Activated T-cell treated with anti-CD3 and anti-CD28 coated beads, Interleukin-2, amount 50 U/mL, for 72 hours (primary cell): Measurements from ENCODE around the gene MCCC1. TPM values are rescaled to one million over a fixed set of nuclear protein-coding genes. Genes with fewer than 3 reads are reported as not detected.
"Not testable (repeated sequence)": the region's sequence is repeated elsewhere in the genome, so short reads cannot be mapped to it uniquely, and the experiment has no call there.

Experiments used
- ATAC-seq, 2 donors: fragments of 150-1000 bp; cut with Tn5 transposase; replicated peaks in 1 of 2; 2 replicates each; pipeline ENCODE4 v1.10.0; 2021; ENCODE audit warnings: moderate library complexity in 2 of 2, mild to moderate bottlenecking in 1 of 2
- DNase-seq, 2 donors: peaks; one replicate each; pipeline ENCODE4 v3.0.0; 2021 to 2022; ENCODE audit warnings: mixed read lengths in 1 of 2
- H3K27ac Mint-ChIP-seq: one replicate; pipeline ENCODE4 v1.8.0; 2022; ENCODE audit warnings: mild to moderate bottlenecking, moderate library complexity, mixed read lengths
- H3K27me3 Mint-ChIP-seq: one replicate; pipeline ENCODE4 v1.8.0; 2022; ENCODE audit warnings: low read depth, mixed read lengths
- H3K36me3 Mint-ChIP-seq, 2 donors: one replicate each; pipeline ENCODE4 v1.8.0; 2022; ENCODE audit warnings: mixed read lengths in 2 of 2, mild to moderate bottlenecking in 1 of 2; ENCODE audit not compliant: insufficient read depth in 2 of 2
- H3K4me1 Mint-ChIP-seq: one replicate; pipeline ENCODE4 v1.8.0; 2022; ENCODE audit warnings: low read depth, mixed read lengths
- H3K4me3 Mint-ChIP-seq, 2 donors: one replicate each; pipeline ENCODE4 v1.8.0; 2022; ENCODE audit warnings: mild to moderate bottlenecking in 2 of 2, mixed read lengths in 2 of 2, moderate library complexity in 2 of 2
- H3K9me3 Mint-ChIP-seq, 2 donors: one replicate each; pipeline ENCODE4 v1.8.0; 2022; ENCODE audit warnings: mixed read lengths in 2 of 2
- total RNA-seq, 2 donors: library from RNA; stranded (reverse); gene quantifications; one replicate each; pipeline ENCODE4 v1.2.3, GENCODE V29; 2022

Gene MCCC1
- total RNA-seq, 2 donors from 2014 or later: 35.5 to 40.8 TPM

DNA sequence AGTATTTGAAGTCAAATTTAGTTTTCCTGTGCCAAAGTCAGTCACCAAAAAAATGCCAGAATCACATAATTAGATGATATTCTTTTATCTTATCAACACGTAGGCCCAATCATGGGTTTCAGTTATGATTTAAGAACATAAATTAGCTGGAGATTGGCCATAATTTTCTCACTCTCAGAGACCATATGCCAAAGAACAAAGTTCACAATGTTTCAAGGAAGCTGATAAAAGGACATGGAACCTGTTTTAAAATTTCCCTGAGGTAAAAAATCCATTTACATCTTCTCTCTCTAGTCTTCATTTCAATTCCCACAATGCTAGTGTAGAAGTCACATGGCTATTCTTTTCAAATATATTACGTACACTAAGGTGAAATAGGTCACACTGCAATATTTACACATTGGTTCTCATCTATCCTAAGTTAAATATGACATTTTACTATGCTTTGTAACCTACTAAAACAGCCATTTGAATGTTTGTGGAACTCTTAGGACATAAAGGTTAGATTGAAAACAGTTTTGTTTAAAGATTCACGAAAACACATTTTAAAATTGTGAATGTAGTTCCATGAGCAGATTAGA is 76.3 kb downstream of the MCCC1 start:
- H3K9me3 Mint-ChIP-seq: no peaks in the 10 kb centered on the region
- no peak overlapping the region for H3K4me3 Mint-ChIP-seq
- H3K4me1 Mint-ChIP-seq: no peaks in the 10 kb centered on the region
- H3K27me3 Mint-ChIP-seq: no peaks in the 10 kb centered on the region
- DNase-seq (no peak), ATAC-seq (no peak)
- no peak overlapping the region for H3K27ac Mint-ChIP-seq
- peaks cover 3 to 4% of the 10 kb centered on the region in 2 donors for H3K36me3 Mint-ChIP-seq

DNA sequence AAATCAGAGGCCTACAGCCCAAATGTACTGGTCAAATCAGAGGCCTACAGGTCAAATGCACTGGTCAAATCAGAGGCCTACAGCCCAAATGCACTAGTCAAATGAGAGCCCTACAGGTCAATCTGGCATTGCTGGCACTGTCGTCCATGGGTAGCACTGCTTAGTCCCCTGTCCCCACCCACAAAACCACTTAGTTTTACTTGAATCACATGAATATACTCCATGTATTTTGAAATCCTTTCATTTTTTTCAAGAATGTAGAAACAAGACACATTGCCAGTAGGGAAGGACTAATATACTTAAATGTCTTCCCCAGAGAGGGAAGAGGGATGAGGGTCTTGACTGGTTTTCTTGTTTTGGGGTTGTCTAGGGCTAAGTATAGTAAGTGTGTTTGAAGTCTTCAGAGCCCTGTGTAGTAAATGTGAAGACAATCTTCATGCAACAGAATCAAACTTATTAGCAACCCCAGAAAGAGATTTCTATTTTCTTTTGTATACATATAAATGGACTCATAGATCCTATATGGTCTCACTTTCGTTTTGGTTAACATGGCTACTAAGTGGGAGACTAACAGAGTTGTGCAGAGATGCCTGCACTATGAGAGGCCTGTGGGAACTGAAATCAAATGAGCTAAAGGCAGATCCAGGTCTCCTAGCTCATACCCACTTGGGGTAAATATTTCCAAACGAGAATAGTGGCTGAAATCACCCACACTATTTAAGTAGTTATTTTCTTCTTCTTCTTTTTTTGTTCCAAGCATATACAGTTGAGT is 80.7 kb downstream of the MCCC1 start:
- H3K9me3 Mint-ChIP-seq: no peaks in the 10 kb centered on the region
- H3K36me3 Mint-ChIP-seq: peaks cover 5 to 7% of the 10 kb centered on the region in 2 donors
- no peaks in the 10 kb centered on the region for H3K4me1 Mint-ChIP-seq
- H3K27me3 Mint-ChIP-seq: no peaks in the 10 kb centered on the region
- DNase-seq (no peak), ATAC-seq (no peak)
- H3K27ac Mint-ChIP-seq: no peak overlapping the region
- no peak overlapping the region for H3K4me3 Mint-ChIP-seq

GRCh38 chr3:183015185-183015584 is 84.1 kb downstream of the MCCC1 start:
- Mint-ChIP-seq H3K27ac (no peak overlapping the region), H3K4me1 (no peaks in the 10 kb centered on the region), H3K4me3 (no peak overlapping the region), H3K36me3 (peaks cover 2 to 3% of the 10 kb centered on the region in 2 donors), H3K9me3 (no peaks in the 10 kb centered on the region), H3K27me3 (no peaks in the 10 kb centered on the region)
- no peak for DNase-seq
- no peak for ATAC-seq

DNA sequence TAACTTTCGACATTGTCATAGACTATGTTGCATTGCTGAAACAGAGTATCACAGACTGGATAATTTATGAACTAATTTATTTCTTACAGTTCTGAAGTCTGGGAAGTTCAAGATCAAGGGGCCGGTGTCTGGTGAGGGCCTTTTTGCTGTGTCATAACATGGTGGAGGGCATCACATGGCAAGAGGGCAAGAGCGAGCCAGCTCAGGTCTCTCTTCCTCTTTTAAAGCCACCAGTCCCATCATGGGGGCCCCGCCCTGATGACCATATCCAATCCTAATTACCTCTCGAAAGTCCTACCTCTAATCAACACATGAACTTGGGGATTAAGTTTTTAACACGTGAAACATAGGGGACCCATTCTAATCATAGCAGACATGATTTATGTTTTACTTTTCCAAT is 85.4 kb downstream of the MCCC1 start:
- H3K27ac Mint-ChIP-seq: no peak overlapping the region
- no peaks in the 10 kb centered on the region for H3K9me3 Mint-ChIP-seq
- ATAC-seq (no peak), DNase-seq (no peak)
- H3K4me3 Mint-ChIP-seq: no peak overlapping the region
- H3K36me3 Mint-ChIP-seq: peaks cover 2 to 3% of the 10 kb centered on the region in 2 donors
- H3K27me3 Mint-ChIP-seq: no peaks in the 10 kb centered on the region
- H3K4me1 Mint-ChIP-seq: no peaks in the 10 kb centered on the region

DNA sequence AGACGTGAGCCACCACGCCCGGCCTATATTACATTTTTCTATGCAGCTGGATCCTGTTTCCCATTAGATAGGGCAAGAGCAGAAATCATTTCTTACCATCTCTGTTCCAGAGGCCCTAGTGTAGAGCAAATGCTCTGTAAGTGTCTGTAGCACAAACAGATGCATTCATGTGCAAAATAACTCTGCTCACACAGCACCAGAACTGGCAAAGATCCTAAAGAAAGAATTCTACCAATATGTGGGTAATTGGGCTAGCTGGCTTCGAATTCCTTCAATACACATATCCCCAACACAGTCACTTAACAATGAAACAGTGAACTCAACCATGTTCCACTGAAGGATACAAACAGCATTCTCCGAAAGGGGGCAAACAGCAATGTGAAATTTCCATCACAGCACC is 86.2 kb downstream of the MCCC1 start:
- Mint-ChIP-seq H3K9me3 (no peaks in the 10 kb centered on the region), H3K27me3 (no peaks in the 10 kb centered on the region), H3K4me1 (no peaks in the 10 kb centered on the region), H3K36me3 (peaks cover 2 to 3% of the 10 kb centered on the region in 2 donors), H3K4me3 (no peak overlapping the region), H3K27ac (no peak overlapping the region)
- ATAC-seq (no peak), DNase-seq (no peak)

DNA sequence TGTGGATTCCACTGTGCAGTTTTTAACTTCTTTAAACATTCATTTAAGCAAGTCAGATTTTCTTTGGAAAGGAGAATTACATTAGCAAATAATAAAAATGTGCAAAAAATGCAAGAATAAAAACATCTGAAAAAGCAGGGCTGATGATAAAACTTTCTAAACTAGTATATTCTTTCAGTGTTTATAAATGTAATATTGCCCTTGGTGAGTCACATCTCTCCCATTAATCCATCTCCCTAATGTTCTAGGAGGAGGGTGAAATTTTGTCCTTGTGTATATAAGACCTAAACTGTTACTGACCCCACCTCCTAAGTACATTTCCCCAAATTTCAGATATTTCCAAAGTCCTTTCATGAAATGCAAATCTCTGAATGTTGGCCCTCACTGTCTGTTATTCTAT is 90.5 kb downstream of the MCCC1 start:
- H3K4me1 Mint-ChIP-seq: no peaks in the 10 kb centered on the region
- no peak overlapping the region for H3K4me3 Mint-ChIP-seq
- DNase-seq (no peak), ATAC-seq (no peak)
- no peaks in the 10 kb centered on the region for H3K36me3 Mint-ChIP-seq
- H3K9me3 Mint-ChIP-seq: no peaks in the 10 kb centered on the region
- H3K27me3 Mint-ChIP-seq: no peaks in the 10 kb centered on the region
- no peak overlapping the region for H3K27ac Mint-ChIP-seq

- Mint-ChIP-seq H3K27me3 (no peaks in the 10 kb centered on the region), H3K9me3 (no peaks in the 10 kb centered on the region), H3K36me3 (no peaks in the 10 kb centered on the region), H3K27ac (no peak overlapping the region), H3K4me3 (no peak overlapping the region), H3K4me1 (no peaks in the 10 kb centered on the region)
- DNase-seq (no peak), ATAC-seq (no peak)
Observed at GRCh38 chr3:183008303-183008702, 91.0 kb downstream of the MCCC1 start.

GRCh38 chr3:183006396-183007002 is 92.8 kb downstream of the MCCC1 start:
- ATAC-seq (no peak), DNase-seq (no peak)
- Mint-ChIP-seq H3K4me3 (no peak overlapping the region), H3K27me3 (no peaks in the 10 kb centered on the region), H3K9me3 (no peaks in the 10 kb centered on the region), H3K4me1 (no peaks in the 10 kb centered on the region), H3K36me3 (no peaks in the 10 kb centered on the region), H3K27ac (no peak overlapping the region)

DNA sequence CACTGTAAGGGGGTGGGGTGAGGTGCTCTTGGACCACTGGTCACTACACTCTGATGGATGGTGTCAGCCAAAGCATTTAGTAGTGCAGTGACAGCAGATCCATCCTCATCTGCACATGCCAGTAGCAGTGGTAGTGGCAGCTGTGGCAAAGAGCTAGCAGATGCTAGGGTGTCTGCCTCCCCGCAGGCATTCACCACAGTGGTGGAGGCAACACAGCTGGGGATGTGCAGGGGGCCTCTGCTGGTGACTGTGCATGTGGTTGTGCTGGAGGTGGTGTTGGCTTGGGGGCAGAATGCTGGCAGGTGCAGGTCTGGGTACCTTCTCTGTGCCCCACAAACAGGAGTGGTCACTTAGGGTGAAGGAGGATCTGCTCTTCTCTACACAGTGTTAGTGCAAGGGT is 99.5 kb downstream of the MCCC1 start:
- H3K27ac Mint-ChIP-seq: no peak overlapping the region
- H3K27me3 Mint-ChIP-seq: no peaks in the 10 kb centered on the region
- ATAC-seq (no peak), DNase-seq (no peak)
- peaks cover 3 to 5% of the 10 kb centered on the region in 2 donors for H3K9me3 Mint-ChIP-seq
- H3K4me3 Mint-ChIP-seq: no peak overlapping the region
- peaks cover 0 to 4% of the 10 kb centered on the region in 2 donors for H3K36me3 Mint-ChIP-seq
- no peaks in the 10 kb centered on the region for H3K4me1 Mint-ChIP-seq

GRCh38 chr3:182993486-182994201 is 105.7 kb downstream of the MCCC1 start:
- ATAC-seq: not testable (repeated sequence)

DNA sequence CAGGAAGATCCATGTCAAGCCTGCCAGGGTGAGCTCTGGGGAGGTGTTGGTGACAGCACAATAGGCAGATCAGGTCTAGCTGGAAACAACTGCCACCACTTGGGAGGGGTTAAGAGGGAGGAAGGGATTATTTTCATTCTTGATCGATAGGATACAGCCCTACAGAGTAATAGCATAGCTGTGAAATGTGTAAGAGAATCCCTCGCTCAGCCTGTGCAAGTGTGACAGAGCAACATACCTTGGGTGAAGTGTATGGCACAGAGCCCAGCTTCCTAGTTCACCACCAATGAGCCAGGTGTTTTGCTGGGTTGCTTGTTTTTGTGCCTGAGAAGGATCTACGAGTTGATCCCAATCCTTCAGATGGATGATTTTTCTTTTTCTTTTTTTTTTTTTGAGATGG is 109.7 kb downstream of the MCCC1 start:
- Mint-ChIP-seq H3K36me3 (peaks cover 0 to 1% of the 10 kb centered on the region in 2 donors), H3K27me3 (no peaks in the 10 kb centered on the region), H3K9me3 (peaks cover 3 to 4% of the 10 kb centered on the region in 2 donors), H3K27ac (no peak overlapping the region), H3K4me3 (no peak overlapping the region), H3K4me1 (no peaks in the 10 kb centered on the region)
- DNase-seq: no peak
- peak in 1 of 2 donors; percentile 13 for ATAC-seq

More at GRCh38 chr3:182993486-182994201, 105.7 kb downstream of the MCCC1 start:
- H3K27ac Mint-ChIP-seq, H3K36me3 Mint-ChIP-seq, H3K27me3 Mint-ChIP-seq, H3K9me3 Mint-ChIP-seq, DNase-seq, H3K4me1 Mint-ChIP-seq, H3K4me3 Mint-ChIP-seq: not testable (repeated sequence)

- DNase-seq (no peak), ATAC-seq (no peak)
- Mint-ChIP-seq H3K9me3 (no peaks in the 10 kb centered on the region), H3K27ac (no peak overlapping the region), H3K36me3 (no peaks in the 10 kb centered on the region), H3K27me3 (no peaks in the 10 kb centered on the region), H3K4me1 (no peaks in the 10 kb centered on the region), H3K4me3 (no peak overlapping the region)
Observed at GRCh38 chr3:182986021-182986420, 113.3 kb downstream of the MCCC1 start.

DNA sequence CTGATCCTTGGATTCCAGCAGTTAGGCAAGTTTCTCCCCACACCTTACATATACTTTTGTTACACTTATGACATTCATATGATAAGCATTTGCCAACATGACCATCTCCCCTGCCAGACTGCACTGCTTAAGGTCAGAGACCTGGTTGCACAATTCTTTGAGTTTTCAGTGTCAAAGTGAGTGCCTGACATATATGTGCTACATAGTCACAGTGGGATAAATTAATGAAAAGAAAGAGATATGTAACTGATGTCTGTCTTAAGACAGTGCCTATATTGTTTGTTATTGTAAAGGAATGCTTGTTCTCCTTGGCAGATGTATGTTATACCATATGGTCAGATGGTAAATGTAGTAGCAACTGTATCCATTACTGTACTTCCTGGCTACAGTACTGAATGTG is 115.4 kb downstream of the MCCC1 start:
- Mint-ChIP-seq H3K4me3 (no peak overlapping the region), H3K9me3 (no peaks in the 10 kb centered on the region), H3K36me3 (peaks cover 0 to 3% of the 10 kb centered on the region in 2 donors), H3K27me3 (no peaks in the 10 kb centered on the region), H3K27ac (no peak overlapping the region), H3K4me1 (peaks cover 7% of the 10 kb centered on the region)
- ATAC-seq (no peak), DNase-seq (no peak)
